GM13977 (cell line): ENCODE data around the gene PCIF1.

Experiments
- DNase-seq: peaks from one replicate; pipeline ENCODE4 v3.0.0; 2012; ENCODE audit warnings: low spot score
- in situ Hi-C: fragments of 300-500 bp; cut with MboI; formaldehyde crosslinking; loops from one replicate; pipeline ENCODE4 v1.12.0; 2022; ENCODE audit warnings: low sequenced_read_pairs, low pct_unique_long_range_greater_than_20kb, mixed read lengths, inconsistent platforms; ENCODE audit not compliant: unreplicated experiment
- TF ChIP-seq, protein P1 (sequence below): IDR thresholded peaks from 2 replicates; pipeline ENCODE4 v1.5.1; 2012; ENCODE audit warnings: mild to moderate bottlenecking, control low read depth; ENCODE audit not compliant: insufficient read depth; ENCODE audit errors: extremely low read depth, missing control alignments

Gene PCIF1

DNA sequence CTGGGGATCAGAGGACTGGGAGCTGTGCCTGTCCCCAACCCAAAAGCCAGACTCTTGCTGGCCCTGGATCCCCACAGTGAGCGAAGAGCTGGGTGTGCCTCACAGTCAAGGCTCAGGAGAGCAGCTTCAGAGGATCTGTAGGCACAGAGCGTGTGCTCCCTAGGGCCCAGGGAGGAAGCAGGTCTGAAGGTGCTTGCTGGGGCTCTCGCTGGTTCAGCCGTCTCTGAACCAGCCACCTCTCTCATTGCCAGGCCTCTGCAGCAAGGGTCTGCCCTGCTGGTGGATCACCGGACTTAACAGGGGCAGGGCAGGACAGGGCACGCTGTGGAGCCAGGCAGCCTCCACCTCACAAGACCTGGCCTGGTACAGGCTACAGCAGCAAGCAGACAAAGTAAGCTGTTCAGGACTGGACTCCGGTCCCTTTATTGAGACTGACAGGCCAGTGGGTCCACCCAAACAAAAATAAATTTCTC is 13.8 kb downstream of the PCIF1 start:
- TF ChIP-seq, protein P1, sequence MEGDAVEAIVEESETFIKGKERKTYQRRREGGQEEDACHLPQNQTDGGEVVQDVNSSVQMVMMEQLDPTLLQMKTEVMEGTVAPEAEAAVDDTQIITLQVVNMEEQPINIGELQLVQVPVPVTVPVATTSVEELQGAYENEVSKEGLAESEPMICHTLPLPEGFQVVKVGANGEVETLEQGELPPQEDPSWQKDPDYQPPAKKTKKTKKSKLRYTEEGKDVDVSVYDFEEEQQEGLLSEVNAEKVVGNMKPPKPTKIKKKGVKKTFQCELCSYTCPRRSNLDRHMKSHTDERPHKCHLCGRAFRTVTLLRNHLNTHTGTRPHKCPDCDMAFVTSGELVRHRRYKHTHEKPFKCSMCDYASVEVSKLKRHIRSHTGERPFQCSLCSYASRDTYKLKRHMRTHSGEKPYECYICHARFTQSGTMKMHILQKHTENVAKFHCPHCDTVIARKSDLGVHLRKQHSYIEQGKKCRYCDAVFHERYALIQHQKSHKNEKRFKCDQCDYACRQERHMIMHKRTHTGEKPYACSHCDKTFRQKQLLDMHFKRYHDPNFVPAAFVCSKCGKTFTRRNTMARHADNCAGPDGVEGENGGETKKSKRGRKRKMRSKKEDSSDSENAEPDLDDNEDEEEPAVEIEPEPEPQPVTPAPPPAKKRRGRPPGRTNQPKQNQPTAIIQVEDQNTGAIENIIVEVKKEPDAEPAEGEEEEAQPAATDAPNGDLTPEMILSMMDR, result no peak
- in situ Hi-C loops, result no loop called here
- DNase-seq, result no peak

DNA sequence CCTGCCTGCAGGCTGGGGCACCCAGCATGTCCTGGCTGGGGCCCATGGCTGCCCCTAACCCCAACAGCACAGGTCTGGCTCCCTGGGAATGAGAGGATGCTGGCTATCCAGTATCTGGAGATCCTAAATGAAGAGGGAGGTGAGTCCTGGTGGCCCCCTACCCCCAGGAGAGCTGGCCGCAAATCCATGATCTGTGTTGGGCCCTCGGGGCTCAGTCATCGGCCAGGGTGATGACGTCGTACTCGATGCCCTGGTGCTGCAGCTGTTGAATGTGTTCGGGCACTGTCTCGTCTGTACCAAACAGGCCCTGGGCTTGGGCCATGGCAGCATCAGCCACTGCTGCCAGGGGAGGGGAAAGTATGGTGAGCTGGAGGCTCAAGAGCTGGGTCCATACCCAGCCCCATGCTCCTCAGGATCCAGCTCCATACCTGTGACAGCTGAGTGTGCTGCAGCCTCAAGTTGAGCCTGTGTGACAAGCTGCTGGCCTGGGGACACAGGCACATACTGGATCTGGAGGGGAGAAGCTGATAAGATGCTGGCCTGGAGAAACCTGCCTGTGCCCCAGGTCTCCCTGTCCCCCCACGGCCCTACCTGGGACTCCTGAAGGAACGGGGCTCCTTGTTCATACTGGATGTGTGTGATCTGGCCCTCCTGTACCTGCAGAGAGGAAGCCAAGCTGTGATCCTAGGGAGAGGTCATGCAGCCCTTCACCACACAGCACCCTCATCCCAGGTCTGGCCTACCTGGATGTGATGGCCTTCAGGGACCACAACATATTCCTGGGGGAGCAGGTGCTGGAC is 14.5 kb downstream of the PCIF1 start:
- TF ChIP-seq, protein P1, result no peak
- in situ Hi-C loops, result no loop called here
- no peak for DNase-seq

DNA sequence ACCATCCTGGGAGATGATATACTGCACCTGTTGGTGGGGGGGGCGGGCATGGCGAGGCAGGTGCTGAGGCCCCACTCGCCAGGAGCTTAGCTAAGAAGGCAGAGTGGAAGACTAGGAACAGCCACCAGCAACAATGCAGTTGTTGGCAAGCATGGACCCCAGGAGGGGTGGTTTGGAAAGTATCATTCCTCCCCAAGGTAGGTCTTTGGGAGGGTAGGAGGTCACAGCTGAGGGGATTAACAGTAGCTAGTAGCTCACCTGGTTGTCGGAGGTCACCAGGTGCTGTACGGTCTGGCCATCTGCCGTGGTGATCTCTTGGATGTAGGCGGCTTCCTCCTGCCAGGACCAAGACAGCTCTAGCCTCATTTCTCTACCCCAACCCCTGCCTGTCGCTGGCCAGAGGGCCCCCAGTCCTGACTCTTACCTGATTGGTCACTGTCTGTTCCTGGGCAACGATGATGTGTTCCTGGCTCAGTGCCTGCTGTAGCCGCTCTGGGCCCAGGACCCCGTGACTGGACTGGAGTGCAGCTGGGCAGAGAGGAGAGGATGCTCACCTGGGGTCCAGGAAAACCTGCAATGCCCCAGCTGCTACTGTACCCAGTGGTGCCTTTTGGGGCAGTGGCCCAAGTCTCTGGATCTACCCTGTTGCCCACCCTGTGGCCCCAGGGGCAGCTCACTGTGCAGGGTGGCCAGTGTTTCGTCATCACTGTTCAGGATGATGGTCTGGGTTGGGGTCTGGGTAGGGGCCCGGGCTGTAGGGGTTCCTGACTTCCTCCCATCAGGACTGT is 15.3 kb downstream of the PCIF1 start:
- TF ChIP-seq, protein P1, result no peak
- in situ Hi-C loops, result no loop called here
- no peak for DNase-seq

DNA sequence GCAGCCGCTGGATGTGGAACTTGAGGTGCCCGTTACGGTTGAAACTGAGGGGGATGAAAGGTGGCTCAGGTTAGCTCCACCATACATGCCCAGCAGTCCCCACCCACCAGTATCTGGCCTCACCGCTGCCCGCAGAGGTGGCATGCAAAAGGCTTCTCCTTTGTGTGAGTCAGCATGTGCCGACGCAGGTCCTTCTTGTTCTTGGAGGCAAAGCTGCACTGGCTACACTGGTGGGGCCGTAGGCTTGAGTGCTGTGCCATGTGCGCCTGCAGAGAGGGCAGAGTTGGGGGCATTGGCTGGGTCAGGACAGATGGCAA is 15.8 kb downstream of the PCIF1 start:
- in situ Hi-C loops, result no loop called here

DNA sequence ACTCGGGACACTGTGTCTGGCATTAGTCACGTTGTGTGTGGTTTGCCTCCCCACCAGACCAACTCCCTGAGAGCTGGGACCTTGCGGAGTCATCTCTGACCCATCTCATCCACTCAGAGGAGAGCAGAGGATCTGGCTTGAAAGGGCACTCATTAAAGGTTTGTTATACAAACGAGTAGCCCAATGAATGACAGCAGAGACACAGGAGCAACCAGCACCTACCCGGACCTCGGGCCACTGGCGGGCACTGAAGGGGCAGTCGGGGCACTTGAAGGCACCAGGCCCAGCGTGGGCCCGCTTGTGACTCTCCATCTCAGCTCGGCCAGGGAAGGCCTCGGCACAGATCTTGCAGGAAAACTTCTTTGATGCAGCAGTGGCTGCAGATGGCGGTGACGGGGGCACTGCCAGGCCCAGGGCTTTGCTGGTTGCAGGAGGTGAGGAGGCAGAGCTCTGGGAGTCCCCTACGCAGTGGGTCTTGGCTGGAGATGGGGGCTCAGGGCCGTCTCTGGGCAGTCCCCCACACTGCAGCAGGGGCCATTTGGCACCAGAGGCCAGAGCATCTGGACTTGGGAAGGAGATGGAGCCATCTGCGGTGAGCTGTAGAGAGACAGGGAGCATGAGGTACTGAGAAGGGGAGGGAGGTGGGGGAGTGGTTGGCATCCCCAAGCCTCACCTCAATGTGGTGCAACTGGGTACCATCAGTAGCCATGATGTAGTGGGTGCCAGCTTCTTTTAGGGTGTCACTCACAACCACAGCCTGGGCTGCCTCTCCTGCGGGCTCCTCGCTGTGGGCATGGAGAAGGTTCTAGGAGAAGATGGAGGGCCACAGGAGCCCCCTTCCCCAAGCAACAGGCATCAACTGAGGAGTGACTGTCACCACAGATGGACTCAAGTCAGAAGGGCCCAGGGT is 17.7 kb downstream of the PCIF1 start:
- in situ Hi-C loops, result no loop called here
- TF ChIP-seq, protein P1, result no peak
- no peak for DNase-seq

More for the DNA sequence above, 15.8 kb downstream of the PCIF1 start:
- TF ChIP-seq, protein P1, result no peak
- no peak for DNase-seq

DNA sequence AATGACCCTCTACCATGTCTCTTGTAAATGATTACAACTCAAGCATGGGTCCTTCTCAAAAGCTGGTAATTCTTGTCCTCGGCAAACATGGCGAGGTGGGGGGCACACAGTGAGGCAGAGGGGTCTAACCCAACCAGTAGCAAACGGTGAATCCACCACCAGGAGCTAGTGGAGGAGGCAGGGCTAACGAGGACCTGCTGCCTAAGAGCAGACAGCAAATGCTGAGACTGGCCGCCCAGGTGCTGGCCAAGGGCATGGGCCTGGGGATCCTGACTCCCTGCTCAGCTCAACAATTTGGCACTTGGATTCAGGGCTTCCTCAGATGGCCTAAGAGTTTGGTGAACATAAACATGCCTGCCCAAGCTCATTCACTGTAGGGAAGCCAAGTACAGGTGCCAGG is 18.4 kb downstream of the PCIF1 start:
- TF ChIP-seq, protein P1, result no peak
- DNase-seq, result no peak
- in situ Hi-C loops, result no loop called here
